ENCODE data around the gene CENPV. TPM values are rescaled to one million over a fixed set of nuclear protein-coding genes. Genes with fewer than 3 reads are reported as not detected.
"Not testable (repeated sequence)": the region's sequence is repeated elsewhere in the genome, so short reads cannot be mapped to it uniquely, and the experiment has no call there.

Gene CENPV
- 100 to 1,000 TPM; 139 to 142 TPM for total RNA-seq

DNA sequence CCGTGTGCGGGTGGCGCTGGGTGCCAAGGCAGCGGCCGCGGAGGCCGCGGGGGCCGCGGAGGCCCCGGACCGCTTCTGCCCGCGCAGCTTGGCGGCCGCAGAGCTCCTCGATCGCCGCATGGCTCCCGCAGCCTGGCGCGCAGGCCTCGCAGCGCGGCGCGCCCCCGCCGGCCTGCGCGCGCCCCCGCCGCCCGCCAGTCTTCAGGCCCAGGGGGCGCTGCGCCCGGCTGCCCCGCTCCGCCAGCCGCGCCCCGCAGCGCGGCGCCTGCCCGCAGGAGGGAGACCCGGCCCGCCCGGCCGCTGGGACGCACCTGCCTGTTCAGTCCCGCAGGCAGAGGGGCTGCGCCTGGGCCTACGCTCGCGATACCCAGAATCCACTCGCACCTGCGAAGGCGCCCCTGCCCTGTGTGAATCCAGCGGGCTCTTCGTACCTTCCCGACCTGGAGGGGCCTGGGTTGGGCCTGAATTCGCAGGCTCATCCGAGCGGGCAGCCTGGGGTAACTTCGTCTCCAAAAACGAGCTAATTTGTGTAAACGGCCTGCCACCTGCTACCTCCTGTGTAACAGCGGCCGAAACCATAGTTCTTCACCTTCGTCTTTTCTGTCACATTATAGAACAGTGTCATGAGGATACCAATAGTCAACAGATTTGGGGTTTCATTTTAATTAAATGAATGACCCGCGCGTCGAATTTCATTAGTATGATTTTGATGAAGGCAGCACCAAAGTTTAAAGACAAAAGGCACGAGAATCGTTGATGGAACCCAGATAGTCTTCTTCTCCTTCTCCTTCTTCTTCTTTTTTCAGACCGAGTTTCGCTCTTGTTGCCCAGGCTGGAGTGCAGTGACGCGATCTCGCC is at the start of gene CENPV:
Gene CENPV, minus strand, starts transcription at position 153 of the 858 bp plus-strand sequence. Its CDS starts 33 bp downstream, at position 120.
- peak; percentile 82 for ATAC-seq
- H3K4me3 Mint-ChIP-seq, result peak within 1 kb of the TSS; percentile 97

DNA sequence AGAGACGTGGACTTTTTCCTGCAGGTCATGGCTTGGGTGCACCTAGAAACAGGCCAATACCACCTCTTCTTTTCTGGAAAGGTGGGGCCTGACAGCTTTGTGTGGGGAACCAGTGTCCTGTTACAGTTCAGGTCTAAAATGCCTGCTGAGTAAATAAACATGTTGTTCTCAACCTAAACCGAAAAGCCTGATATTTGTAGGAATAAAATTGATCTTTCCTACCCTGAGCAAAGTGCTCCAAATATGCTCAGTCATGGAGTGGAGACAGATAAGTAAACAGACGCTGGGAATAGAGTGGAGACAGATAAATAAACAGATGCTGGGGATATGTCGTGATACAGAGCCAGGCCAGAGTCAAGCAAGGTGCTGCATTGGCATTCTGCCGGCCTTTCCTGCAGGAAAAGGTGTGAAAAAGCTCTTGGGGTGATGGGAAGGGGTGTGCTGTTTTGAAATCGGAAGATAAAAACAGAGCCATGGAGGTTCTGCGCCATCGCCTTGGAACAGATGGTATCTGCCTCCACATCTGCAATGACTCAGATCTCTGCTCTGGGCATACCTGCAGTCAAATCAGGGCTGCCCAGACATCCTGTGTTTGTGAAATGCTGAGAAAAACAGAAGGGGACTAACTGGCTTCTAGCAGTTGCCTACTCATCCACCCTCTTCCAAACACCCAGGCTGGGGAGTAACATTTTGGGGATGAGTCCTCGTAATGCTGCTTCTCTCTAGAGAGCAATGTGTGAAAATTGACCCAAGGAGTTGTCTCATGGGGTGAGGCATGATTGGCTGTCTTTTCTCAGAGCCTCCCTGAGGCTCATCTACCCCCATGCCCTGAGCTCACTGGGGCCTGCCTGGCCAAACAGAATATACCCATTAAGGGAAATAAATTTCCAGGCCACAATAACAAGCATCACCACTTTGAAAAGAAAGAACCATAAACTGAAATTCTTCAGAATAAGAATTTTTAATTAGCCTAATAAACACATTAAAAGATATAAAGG is 45.3 kb upstream of the CENPV start:
- H3K4me3 Mint-ChIP-seq, result no peak overlapping the region
- peaks cover 5% of the 10 kb centered on the region for H3K4me1 Mint-ChIP-seq (ENCODE audit: low read depth)
- ATAC-seq (peak; percentile 86), DNase-seq (peak; percentile 37)
- no peaks in the 10 kb centered on the region for H3K9me3 Mint-ChIP-seq
- H3K27ac Mint-ChIP-seq, result no peak overlapping the region
- H3K36me3 Mint-ChIP-seq (ENCODE audit: low read depth), result no peaks in the 10 kb centered on the region
- intact Hi-C loops (cut with micrococcal nuclease), result no loop called here
- TF ChIP-seq, protein P1, sequence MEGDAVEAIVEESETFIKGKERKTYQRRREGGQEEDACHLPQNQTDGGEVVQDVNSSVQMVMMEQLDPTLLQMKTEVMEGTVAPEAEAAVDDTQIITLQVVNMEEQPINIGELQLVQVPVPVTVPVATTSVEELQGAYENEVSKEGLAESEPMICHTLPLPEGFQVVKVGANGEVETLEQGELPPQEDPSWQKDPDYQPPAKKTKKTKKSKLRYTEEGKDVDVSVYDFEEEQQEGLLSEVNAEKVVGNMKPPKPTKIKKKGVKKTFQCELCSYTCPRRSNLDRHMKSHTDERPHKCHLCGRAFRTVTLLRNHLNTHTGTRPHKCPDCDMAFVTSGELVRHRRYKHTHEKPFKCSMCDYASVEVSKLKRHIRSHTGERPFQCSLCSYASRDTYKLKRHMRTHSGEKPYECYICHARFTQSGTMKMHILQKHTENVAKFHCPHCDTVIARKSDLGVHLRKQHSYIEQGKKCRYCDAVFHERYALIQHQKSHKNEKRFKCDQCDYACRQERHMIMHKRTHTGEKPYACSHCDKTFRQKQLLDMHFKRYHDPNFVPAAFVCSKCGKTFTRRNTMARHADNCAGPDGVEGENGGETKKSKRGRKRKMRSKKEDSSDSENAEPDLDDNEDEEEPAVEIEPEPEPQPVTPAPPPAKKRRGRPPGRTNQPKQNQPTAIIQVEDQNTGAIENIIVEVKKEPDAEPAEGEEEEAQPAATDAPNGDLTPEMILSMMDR (IDR thresholded peaks at IDR 0.05), result no peak
- no peaks in the 10 kb centered on the region for H3K27me3 Mint-ChIP-seq
- POLR2A ChIA-PET, result no interaction called here
- CTCF ChIA-PET, result interaction anchor here (1.0 kb wide), 1 partner anchor 35 kb away, joined by 3 read pairs; no protein-coding TSS in a partner anchor

More for the DNA sequence above, at the start of gene CENPV:
- peak; percentile 66 for DNase-seq
- Mint-ChIP-seq H3K9me3 (no peaks in the 10 kb centered on the region), H3K27me3 (no peaks in the 10 kb centered on the region), H3K4me1 (ENCODE audit: low read depth) (peaks cover 18% of the 10 kb centered on the region), H3K27ac (peak within 1 kb of the TSS; percentile 93), H3K36me3 (ENCODE audit: low read depth) (peaks cover 23% of the 10 kb centered on the region)
- TF ChIP-seq, protein P1 (IDR thresholded peaks at IDR 0.05), result peak; percentile 9
- intact Hi-C loops (cut with micrococcal nuclease), result loop anchor here (5.0 to 10.0 kb wide), 2 partner anchors 64 to 69 kb away; partner anchors contain the start of gene TRPV2
- ChIA-PET CTCF (interaction anchor here (0.8 to 8.3 kb wide), 11 partner anchors 10 to 168 kb away, joined by 3 to 69 read pairs (median 4); partner anchors contain the start of gene TRPV2), POLR2A (interaction anchor here (0.6 to 4.6 kb wide), 19 partner anchors 9 to 1788 kb away, joined by 3 to 45 read pairs (median 4); partner anchors contain the start of genes NCOR1, PIGL, TRPV2 and UBB)

DNA sequence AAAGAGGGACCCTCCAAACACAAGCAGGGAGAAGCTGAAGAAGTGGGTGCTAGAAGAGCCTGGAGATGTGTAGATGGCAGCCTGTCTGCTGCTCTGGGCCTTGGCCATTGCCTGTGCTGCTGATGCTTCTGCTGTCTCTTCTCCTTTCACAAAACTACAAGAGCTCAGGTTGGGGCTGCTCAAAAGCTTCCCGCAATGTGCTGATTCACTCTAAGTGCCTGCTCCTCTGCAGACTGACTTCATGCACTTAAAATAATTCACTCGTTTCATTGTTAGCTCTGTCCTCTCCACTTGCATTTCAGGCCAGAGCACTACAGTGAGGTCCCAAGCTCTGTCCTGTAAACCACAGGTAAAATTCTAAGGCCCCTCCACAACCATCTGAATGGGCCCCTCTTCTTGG is 43.4 kb upstream of the CENPV start:
- H3K27me3 Mint-ChIP-seq; H3K36me3 Mint-ChIP-seq (ENCODE audit: low read depth); H3K9me3 Mint-ChIP-seq; H3K4me1 Mint-ChIP-seq (ENCODE audit: low read depth); DNase-seq; H3K4me3 Mint-ChIP-seq; ATAC-seq; H3K27ac Mint-ChIP-seq; intact Hi-C loops (cut with micrococcal nuclease): not testable (repeated sequence)
- POLR2A ChIA-PET, result interaction anchor here (0.6 to 1.2 kb wide), 2 partner anchors 20 to 110 kb away, joined by 3 read pairs; no protein-coding TSS in a partner anchor
- CTCF ChIA-PET, result interaction anchor here (2.0 kb wide), 1 partner anchor 19 kb away, joined by 7 read pairs; the partner anchor contains the start of gene TRPV2

DNA sequence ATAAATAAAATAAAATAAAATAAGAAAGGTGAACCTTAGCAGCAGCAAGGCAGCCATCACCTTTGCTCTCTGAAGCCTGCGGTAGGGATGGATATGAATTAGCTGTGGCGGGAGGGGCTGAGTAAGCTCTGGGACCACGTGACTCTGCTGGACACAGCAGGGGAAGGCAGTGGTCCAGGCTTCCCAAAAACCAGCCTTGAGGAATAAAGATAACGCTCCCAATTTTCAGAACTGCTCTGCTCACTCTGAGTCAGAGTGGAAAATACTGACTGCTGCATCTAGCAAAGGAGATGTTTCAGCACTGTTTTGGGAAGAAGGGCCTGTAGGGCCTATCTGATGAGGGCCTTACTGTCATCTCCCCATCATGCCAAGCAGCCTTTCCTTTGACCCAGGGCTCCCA is 42.6 kb upstream of the CENPV start:
- H3K4me1 Mint-ChIP-seq (ENCODE audit: low read depth); H3K27ac Mint-ChIP-seq; H3K27me3 Mint-ChIP-seq; H3K4me3 Mint-ChIP-seq; intact Hi-C loops (cut with micrococcal nuclease); H3K9me3 Mint-ChIP-seq; ATAC-seq; DNase-seq; H3K36me3 Mint-ChIP-seq (ENCODE audit: low read depth): not testable (repeated sequence)
- ChIA-PET POLR2A (interaction anchor here (1.2 kb wide), 1 partner anchor 21 kb away, joined by 3 read pairs; no protein-coding TSS in a partner anchor), CTCF (interaction anchor here (2.0 kb wide), 1 partner anchor 19 kb away, joined by 7 read pairs; the partner anchor contains the start of gene TRPV2)

DNA sequence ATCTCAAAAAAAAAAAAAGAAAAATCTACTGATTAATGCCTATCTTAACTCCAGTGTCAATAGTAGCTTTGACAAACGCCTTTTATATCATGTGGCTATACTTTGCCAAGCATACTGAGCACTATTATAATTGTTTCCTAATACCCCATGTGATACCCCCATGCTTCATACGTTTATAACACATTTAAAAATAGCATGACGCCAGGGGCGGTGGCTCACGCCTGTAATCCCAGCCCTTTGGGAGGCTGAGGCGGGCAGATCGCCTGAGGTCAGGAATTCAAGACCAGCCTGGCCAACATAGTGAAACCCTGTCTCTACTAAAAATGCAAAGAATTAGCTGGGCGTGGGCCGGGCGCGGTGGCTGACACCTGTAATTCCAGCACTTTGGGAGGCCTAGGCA is 39.2 kb upstream of the CENPV start:
- H3K4me3 Mint-ChIP-seq; H3K36me3 Mint-ChIP-seq (ENCODE audit: low read depth); H3K4me1 Mint-ChIP-seq (ENCODE audit: low read depth); H3K9me3 Mint-ChIP-seq; H3K27ac Mint-ChIP-seq; DNase-seq; intact Hi-C loops (cut with micrococcal nuclease); H3K27me3 Mint-ChIP-seq; ATAC-seq; POLR2A ChIA-PET: not testable (repeated sequence)
- CTCF ChIA-PET, result interaction anchor here (0.7 to 3.3 kb wide), 2 partner anchors 22 to 29 kb away, joined by 3 to 12 read pairs; no protein-coding TSS in a partner anchor
